22Rv1 (cell line): ENCODE data around the gene ADGRL3.
"Not testable (repeated sequence)": the region's sequence is repeated elsewhere in the genome, so short reads cannot be mapped to it uniquely, and the experiment has no call there.

Experiments used
- H3K27ac ChIP-seq: fragments of 450-650 bp; 2 replicates; pipeline ENCODE4 v1.5.1; 2017
- CTCF ChIP-seq: fragments of 450-650 bp; IDR thresholded peaks from 2 replicates; pipeline ENCODE4 v1.5.1; 2017; ENCODE audit warnings: mild to moderate bottlenecking
- ZFX ChIP-seq: fragments of 450-650 bp; IDR thresholded peaks from 2 replicates; pipeline ENCODE4 v1.6.1; 2017; ENCODE audit warnings: antibody characterized with exemption, borderline replicate concordance

Gene ADGRL3

GRCh38 chr4:61205066-61205465, 4.9 kb downstream of the ADGRL3 start:
- H3K27ac ChIP-seq: no peak overlapping the region

GRCh38 chr4:61207156-61207555, 7.0 kb downstream of the ADGRL3 start:
- H3K27ac ChIP-seq: not testable (repeated sequence)

More at GRCh38 chr4:61205066-61205465, 4.9 kb downstream of the ADGRL3 start:
- TF ChIP-seq ZFX (no peak), CTCF (no peak)

- no peak for TF ChIP-seq ZFX
- no peak for TF ChIP-seq CTCF
- H3K27ac ChIP-seq: no peak overlapping the region
Measured at GRCh38 chr4:61210186-61210939, 10.2 kb downstream of the ADGRL3 start.

- TF ChIP-seq CTCF: no peak
- TF ChIP-seq ZFX: no peak
- H3K27ac ChIP-seq: no peak overlapping the region
Measured at GRCh38 chr4:61211781-61212180, 11.7 kb downstream of the ADGRL3 start.

- TF ChIP-seq CTCF (no peak), ZFX (no peak)
- no peak overlapping the region for H3K27ac ChIP-seq
Measured at GRCh38 chr4:61212788-61213187, 12.7 kb downstream of the ADGRL3 start.

- TF ChIP-seq CTCF (no peak), ZFX (no peak)
- no peak overlapping the region for H3K27ac ChIP-seq
Measured at GRCh38 chr4:61214680-61215079, 14.6 kb downstream of the ADGRL3 start.

GRCh38 chr4:61217222-61217621, 17.1 kb downstream of the ADGRL3 start:
- no peak overlapping the region for H3K27ac ChIP-seq
- no peak for TF ChIP-seq CTCF
- no peak for TF ChIP-seq ZFX

- TF ChIP-seq CTCF (no peak), ZFX (no peak)
- H3K27ac ChIP-seq: no peak overlapping the region
Measured at GRCh38 chr4:61220556-61220955, 20.4 kb downstream of the ADGRL3 start.
